T-helper 9 cell (primary cell): ENCODE results near the gene CNTN4.
"Not testable (repeated sequence)": the region's sequence is repeated elsewhere in the genome, so short reads cannot be mapped to it uniquely, and the experiment has no call there.

Experiments used
- DNase-seq: peaks from one replicate; pipeline ENCODE4 v3.0.0-alpha.2; 2020

The CNTN4 gene

DNA sequence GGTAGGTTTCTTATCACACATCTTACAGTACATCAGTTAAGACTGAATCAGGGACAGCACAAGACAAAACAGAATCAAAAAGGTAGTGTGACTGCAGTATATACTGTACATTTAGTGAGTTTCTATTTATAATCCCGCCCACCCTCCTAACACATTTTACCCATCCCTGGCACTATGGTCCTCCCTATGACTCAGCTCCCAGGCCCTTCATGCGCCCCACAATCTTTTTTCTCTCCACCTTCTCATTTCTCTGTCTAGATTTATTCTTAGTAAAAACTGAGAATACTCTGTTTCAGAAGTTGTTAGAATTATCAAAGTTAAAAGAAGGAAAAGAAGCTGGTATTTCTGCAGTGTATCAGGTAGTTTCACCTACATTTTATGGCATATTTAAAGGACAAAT is 427.3 kb downstream of the CNTN4 start:
- DNase-seq = no peak

DNA sequence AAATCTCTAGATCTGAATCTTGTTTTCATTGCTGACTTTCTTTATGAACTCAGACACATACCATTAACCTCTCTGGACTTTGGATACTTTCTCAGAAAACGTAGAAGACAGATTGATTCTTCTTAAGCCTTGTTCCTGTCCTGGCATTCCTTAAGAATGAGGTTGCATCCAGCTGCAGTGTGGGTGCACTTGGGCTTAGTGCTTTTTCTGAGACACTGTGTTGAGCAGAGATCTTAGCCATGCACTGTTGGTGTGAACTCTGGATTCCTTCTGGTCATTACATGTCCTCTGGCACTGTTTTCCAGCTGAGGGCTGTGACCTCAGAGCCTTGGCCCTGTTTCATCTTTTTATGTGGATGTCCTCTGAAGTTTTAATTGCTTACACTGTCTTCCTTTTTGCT is 428.3 kb downstream of the CNTN4 start:
- DNase-seq = no peak

DNA sequence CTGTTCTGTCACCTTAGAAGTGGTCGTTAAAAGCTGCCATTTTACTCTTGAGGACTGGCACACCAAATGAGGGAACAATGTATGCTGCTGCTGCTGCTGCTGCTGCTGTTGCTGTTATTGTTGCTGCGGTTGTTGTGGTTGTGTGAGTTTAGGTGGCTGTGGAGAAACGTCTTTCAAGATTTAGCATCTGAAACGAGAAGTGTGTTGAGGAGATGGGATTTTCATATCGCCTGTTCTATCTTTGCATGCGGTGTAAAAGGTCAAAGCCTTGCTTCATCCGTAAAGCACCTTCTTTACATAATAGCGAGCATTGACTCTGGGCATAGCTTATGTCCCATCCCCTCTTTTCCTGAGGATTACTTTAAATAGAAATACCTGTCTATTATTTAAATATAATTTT is 428.7 kb downstream of the CNTN4 start:
- not testable (repeated sequence) for DNase-seq

DNA sequence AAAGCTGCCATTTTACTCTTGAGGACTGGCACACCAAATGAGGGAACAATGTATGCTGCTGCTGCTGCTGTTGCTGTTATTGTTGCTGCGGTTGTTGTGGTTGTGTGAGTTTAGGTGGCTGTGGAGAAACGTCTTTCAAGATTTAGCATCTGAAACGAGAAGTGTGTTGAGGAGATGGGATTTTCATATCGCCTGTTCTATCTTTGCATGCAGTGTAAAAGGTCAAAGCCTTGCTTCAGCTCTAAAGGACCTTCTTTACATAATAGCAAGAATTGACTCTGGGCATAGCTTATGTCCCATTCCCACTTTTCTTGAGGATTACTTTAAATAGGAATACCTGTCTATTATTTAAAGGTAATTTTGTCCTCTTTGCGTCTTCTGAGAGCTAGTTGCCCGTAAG is 436.1 kb downstream of the CNTN4 start:
- DNase-seq = not testable (repeated sequence)

DNA sequence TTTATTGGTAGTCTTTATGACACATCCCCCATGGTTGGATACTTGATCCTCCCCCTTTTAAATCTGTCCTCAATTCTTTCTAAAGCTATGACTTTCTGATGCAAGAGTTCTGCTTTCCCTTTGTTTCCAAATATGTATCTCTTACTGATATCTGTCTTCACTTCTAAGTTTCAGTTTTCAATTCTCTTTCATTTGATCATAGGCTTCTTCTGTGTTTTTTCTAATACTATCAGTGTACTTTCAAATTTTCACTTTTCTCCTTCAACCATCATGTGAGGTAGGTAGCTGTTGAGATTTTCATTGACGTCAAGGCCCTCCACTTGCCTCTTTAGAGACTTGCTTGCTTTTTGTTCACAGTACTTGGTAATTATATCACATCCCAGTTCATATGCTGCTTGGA is 436.5 kb downstream of the CNTN4 start:
- no peak for DNase-seq

DNA sequence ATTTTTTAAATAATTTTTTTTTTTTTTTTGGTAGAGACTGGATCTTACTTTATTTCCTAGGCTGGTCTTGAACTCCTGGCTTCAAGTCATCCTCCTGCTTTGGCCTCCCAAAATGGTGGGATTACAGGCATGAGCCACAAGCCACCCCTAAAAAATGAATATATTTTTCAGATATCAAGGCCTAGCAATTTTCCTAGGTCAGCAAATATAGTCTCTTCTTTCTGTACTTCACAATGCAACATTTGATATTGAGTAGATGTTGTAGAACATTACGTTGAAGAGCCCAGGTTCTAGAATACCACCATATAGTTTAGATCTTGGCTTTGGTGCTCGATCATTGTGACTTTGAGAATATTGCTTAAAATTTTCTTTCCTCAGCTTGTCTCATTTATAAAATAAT is 437.9 kb downstream of the CNTN4 start:
- DNase-seq = no peak

DNA sequence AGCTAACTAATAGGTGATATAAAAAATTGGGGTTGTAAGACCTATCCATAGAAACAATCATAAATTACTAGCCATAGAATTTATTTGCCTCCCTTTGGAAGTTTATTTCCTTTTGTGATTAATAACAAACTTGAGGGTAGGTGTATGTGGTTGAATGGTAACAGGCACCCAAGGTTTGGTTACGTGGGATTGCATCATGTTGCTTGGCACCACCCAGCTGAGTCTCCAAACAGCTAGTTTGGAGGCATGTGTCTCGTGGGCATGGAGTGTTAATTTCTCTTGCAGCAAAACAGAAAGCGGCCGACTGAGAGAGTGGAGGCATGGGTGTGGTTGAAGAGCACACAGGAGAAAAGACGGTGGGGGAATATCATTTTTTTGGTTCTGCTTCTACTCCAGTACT is 441.4 kb downstream of the CNTN4 start:
- no peak for DNase-seq

DNA sequence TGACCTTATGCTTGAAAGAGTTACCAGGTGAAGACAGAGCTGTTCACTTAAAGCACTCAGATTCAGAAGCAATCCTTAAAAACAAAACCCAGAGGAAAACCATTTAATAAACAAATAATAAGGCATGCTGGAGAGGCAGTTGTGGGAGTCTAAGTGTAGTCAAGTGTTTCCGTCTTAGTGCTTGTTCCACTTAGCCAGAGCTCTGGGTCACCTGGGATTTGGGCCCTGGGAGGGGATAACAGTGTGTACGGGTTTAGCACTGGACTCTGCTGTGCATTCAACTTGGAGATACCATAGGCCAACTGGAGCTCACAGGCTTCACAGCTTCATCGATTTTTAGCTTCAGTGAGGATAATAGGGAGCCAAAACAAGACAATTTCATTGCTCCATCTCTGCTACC is 444.6 kb downstream of the CNTN4 start:
- no peak for DNase-seq

DNA sequence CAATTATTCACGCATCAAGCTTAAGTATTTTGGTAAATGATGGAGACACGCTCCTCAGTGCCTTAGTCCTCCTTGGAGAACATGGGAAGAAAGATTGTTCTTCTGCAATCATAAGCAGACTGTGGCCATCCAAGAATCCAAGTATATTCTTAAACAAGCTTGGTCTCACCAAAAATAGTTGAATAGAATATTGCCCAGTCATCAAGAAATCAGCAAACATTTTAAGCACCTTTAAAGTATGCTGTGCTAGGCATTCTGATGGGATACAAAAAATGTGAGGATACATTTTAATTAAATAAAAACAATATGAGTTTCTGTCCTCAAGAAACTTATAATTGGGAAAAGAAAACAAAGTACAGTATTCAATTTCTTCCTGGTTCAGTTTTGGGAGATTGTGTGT is 445.5 kb downstream of the CNTN4 start:
- no peak for DNase-seq

DNA sequence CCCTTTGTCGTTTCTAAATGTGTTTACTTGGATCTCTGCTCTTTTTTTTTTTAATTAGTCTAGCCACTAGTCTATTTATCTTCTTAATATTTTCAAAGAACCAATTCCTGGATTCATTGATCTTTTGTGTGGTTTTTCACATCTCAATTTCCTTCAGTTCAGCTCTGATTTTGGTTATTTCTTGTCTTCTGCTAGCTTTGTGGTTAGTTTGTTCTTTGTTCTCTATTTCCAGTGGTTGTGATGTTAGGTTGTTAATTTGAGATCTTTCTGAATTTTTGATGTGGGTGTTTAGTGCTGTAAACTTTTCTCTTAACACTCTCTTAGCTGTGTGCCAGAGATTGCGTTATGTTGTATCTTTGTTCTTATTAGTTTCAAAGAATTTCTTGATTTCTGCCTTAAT is 446.1 kb downstream of the CNTN4 start:
- no peak for DNase-seq

DNA sequence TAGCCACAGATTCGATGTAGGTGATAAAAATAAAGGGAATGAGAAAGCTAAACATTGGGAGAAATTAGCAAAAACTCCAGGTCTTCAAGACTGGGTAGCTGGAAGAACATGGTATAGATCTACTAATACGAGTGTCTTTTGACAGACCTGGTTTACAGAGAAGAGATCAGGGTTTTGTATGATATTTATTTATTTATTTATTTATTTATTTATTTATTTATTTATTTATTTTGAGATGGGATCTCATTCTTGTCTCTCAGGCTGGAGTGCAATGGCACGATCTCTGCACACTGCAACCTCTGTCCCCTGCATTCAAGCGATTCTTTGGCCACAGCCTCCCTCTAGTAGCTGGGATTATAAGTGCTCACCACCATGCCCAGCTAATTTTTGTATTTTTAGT is 448.4 kb downstream of the CNTN4 start:
- no peak for DNase-seq

DNA sequence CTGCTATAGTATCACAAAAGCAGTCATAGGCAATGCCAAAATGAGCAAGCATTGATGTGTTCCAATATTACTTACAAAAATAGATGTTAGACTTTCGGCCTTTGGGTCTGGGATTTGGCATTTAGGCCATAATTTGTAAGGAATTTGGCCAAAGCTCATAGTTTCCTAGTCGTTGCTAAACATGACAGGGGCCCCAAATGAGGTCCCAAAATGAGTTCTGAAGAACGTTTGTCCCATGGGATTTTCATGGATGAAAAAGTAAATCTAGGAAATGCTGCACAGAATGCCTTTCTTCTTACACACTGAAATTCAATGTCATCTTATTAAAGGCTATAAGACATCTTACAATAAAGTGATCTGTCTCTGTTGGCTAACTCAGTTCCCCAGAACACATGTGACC is 456.0 kb downstream of the CNTN4 start:
- DNase-seq = no peak

DNA sequence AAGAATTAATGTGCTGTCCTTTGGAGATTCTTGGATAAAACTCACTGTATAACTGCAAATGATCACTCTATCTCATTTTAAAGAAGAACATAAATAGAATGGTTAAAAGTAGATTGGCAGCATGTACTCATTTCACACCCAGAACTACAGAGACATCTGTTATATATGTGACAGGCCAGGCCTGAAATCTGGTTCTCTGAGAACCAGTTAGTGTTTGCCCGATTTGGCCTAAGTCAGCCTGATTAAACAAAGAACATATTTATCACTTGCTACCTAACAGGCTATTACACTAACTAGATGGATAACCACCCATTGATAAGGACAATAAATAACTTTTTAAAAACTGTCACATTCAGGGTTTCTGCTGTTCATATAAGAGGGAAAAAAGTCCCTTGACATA is 460.1 kb downstream of the CNTN4 start:
- no peak for DNase-seq

DNA sequence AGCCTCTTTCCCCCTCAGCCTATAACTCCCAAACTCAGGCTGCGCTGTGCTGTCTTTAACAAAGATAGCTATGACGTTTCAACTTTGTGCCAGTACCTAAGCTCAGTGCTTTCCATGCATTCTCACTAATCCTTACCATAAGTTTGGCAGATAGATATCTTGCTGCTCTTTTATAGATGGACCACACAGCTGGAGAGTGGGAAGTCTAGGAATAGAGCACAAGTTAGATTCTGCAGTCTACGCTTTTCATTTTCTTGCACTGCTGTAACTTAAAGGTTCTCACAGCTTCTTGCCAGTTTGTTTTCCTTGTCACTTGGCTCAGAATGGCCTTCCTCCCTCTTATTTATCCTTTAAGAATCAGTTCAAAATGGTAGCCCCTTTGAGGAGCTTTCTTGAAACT is 468.8 kb downstream of the CNTN4 start:
- no peak for DNase-seq

DNA sequence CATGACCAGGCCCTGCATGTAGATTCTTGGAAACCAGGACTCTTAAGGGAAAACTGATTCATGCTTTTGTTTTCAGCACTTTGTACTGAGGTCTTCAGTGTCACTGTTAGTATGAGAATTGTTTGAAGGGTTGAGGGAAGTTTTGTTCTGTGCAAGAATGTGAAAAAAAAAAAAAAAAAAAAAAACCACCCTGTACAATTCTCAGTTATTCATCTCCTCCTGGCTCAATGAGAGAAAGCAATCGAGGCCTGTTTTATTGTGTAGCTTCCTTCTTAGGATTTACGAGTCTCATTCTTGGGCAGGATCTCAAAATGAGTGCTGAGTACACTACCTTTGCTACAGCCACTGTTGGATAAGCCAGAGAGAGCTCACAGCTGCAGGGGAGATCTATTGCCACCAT is 469.5 kb downstream of the CNTN4 start:
- no peak for DNase-seq

DNA sequence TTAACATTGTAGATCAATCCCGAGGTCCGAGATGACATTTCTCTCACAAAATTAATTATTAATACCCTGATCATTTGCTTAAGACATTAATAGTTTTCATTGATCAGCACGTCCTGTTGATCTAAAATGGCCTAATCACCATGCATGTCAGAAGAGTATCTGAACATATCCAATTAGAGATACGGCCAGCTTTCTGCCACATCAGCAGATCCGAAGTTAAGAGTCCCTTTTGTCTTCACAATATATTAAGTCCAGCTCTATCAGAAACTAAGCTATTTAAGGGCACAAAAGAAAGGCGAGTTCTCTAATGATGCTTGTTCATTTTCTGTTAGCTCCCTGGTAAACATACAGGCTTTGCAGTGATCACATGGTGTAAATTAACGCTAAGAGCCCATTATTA is 470.3 kb downstream of the CNTN4 start:
- no peak for DNase-seq

DNA sequence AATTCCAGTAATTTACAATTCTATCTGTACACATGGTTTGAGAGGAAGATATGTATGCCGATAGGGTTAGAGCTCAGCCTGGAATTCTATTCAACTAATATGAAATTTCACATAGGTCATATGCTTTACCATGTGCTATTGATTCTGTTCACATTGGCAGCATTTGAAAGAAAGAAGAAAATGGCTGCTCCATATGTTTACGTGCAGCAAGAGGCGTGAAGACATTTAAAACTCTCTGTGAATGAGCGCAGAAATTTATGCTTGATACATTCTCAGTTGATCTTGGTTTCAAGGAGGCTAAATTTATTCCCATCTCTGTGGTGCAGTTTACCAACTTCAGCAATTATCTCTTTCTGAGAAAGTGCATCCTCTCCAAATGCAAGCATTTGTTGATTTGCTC is 478.9 kb downstream of the CNTN4 start:
- no peak for DNase-seq

DNA sequence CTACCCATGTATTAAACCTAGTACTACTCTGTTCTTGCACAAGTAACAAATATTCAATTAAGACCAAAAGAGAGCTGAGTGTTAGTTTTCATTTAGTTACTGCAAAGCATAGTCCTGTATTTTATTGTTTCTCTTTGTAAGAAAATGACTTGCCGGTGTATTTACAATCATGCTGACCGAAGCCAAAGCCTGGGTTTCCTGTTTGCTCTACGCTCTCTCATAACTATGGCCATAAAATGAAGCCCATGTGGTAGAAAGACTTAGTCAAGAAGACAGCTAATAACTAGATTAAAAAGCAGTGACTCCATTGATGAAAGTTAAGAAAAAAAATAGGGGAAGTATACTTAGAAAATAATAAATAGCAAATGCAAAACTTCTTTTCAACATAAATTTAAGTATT is 479.9 kb downstream of the CNTN4 start:
- DNase-seq = no peak

DNA sequence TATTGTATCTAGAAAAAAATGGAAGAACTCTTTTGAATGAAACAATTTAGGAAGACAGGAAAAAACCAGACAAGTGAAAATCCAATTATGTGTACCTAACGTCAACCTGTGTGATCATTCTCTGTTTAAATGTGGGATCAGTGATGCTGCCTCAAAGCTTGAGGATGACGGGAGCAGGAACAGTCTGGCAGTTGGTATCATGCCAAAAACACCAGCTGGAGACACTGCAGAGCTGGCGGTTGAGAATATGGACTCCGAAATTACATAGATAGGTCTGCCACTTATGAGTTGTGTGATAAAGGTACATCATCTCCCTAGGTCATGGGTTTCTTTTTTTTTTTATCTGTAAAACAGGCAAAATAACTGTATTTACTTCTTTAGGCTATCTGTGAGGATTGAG is 480.5 kb downstream of the CNTN4 start:
- DNase-seq = no peak

DNA sequence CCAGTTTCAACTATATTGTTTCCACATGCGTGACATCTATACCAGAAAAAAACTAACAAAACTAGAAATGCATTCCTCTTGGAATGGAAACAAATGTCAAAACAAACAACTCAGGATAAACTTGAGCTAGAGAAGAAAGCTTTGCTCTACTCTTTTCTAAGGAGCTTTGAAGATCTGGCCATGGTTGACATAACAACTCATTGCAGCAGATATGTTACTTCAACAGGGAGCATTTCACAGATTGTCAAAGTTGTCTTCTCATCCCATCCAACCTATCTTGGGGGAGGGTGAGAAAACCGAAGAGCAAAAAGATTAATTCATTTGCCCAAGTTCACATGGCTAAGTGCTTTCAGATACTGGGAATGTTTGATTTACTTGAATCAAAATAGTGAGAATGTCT is 484.4 kb downstream of the CNTN4 start:
- no peak for DNase-seq

DNA sequence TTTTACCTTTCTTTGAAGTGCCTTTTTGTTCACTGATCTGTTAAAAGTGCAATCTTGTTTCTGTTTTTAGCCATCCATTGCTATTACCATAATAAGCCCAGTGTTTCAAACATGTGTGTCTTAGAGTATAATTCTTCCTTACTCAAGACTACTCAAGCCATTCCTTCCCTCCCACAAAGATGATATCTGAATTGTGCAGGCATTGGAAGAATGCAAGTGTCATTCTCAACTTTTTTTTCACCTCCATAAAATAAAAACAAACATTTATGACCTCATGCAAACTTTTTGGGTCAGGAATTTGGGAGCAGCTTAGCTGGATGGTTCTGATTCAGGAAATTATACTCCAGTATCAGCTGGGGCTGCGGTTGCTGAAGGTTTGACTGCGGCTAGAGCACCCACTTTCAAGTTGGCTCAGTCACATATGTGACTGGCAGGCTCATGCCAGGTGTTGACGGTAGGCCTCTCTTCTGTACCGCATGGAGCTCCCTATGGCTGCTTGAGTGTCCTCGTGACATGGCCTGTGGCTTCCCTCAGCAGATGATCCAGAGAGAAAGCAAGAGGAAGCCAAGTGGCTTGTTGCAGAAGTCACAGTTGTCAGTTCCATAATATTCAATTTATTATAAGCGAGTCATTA is 490.8 kb downstream of the CNTN4 start:
- no peak for DNase-seq

DNA sequence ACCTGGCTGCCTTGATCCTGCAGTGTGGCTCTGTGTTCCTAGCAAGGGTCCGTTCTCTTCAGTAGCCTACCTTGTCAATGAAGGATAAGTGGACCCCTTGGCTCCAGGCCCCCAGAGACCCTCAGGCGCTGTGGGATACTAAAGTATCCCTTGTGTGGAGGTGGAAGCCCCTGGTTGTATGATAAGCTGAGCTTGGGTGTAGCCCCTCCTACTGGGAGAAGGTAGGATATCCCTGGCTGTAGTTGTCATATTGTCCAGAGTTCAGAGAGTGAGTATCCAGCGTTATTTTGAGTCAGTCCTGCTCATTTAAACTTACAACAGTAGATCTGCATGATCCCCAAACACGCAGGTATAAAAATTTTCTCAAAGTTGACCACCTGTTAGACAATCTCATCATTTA is 496.8 kb downstream of the CNTN4 start:
- DNase-seq = no peak

DNA sequence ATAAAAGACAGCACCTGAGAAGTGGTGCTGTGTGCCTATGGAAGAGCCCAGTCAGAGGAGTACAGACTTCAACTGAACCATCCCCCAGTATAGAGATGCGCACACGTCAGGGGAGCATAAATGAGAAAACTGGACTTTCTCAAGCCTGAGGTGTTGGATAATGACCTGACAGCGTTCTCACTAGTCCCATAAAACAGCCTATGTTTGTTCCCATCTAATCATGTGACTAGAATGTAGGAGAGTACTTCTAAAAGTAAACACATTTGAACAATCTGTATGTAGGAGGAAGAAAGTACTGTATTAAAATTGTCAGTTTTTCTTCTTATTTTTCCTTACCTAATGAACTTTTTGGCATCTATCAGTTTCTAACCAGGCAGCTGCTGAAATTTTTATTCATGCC is 498.9 kb downstream of the CNTN4 start:
- DNase-seq = no peak

DNA sequence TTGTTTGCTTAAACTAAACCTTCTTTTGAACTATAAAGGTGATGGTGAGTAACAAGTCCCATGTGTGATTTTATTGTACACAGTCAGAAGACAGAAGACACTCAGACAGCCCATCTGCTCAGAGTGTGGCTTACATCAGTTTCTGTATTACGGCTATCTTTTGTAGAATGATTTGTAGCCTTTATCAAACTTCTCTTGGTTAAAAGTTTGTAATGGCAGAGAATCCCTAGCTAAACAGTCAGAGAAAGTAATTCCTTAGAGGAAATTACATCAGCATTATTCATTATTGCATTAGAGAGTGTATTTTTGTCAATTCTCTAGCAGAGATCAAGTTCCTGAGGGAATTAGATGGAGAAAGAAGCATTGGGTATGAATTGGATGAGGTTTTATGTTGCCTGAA is 500.8 kb downstream of the CNTN4 start:
- no peak for DNase-seq

DNA sequence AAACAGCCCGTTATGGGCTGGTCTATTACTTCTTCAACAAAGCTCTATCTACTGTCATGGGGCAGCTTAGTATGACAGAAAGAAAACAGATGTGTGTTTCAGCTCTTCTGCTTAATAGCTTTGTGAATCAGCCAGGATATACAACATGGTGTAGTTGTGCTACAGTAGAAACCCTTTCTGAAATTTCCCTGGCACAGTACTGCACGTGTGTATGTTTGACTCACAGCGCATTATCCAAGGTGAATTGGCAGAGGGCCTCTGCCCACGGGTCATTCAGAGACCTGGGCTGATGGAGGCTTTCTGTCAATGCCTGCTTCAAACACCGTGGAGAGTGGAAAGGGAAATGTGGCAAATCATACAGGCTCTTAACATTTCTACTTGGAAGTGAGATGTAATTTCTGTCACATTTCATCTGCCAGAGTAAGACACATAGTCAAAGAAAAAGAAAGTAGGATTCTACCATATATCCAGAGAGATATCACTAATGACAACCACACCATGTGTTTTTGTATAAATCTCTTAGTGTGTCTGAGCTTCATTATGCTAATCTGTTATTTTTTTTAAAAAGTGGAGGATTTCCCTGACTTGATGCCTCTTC is 505.1 kb downstream of the CNTN4 start:
- DNase-seq = no peak
